Measurements from ENCODE around the gene ATE1.

- TF ChIP-seq CTCF (IDR thresholded peaks at IDR 0.05; ENCODE audit: low read length), result no peak
- TF ChIP-seq EZH2 (IDR thresholded peaks at IDR 0.05; ENCODE audit: borderline replicate concordance, low read length), result no peak
These were observed 6.4 kb downstream of the ATE1 start for GRCh38 chr10:121921238-121921931.

Data from OCI-LY1 (cell line).